GM12874 (cell line): ENCODE data around the gene TCF7L2.

ENCODE experiments used
- CTCF ChIP-seq: IDR thresholded peaks from 2 replicates; pipeline ENCODE4 v1.5.1; 2011; ENCODE audit warnings: low read depth, mild to moderate bottlenecking, control low read depth, low read length, moderate library complexity; ENCODE audit not compliant: insufficient read depth

Gene TCF7L2

DNA sequence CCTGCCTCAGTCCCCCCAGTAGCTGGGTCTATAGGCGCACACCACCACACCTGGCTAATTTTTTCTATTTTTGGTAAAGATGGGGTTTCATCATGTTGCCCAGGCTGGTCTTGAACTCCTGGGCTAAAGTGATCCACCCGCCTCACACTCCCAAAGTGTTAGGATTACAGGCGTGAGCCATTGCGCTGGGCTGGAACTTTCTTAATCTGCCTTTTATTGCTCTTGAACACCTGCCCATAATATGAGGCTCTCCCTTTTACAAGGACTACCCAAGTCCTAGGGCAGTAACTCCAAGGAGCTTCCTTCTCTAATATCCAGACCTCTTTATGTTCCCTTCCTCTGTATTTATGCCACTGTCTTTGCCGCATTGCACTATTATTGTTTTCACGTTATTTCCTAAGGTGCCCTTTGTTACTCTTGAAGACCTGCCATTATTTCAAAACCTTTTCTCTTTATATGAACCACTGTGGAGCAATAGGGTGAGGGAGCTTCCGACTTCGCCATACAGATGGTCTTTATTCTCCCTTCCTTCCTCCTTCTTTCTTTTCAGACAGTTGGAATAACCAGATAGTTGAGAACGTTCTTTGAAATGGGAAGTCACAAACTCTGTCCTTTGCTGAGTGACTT, 36.3 kb upstream of the TCF7L2 start:
- TF ChIP-seq CTCF, result no peak

GRCh38 chr10:112914288-112914952, 35.6 kb upstream of the TCF7L2 start:
- no peak for TF ChIP-seq CTCF

DNA sequence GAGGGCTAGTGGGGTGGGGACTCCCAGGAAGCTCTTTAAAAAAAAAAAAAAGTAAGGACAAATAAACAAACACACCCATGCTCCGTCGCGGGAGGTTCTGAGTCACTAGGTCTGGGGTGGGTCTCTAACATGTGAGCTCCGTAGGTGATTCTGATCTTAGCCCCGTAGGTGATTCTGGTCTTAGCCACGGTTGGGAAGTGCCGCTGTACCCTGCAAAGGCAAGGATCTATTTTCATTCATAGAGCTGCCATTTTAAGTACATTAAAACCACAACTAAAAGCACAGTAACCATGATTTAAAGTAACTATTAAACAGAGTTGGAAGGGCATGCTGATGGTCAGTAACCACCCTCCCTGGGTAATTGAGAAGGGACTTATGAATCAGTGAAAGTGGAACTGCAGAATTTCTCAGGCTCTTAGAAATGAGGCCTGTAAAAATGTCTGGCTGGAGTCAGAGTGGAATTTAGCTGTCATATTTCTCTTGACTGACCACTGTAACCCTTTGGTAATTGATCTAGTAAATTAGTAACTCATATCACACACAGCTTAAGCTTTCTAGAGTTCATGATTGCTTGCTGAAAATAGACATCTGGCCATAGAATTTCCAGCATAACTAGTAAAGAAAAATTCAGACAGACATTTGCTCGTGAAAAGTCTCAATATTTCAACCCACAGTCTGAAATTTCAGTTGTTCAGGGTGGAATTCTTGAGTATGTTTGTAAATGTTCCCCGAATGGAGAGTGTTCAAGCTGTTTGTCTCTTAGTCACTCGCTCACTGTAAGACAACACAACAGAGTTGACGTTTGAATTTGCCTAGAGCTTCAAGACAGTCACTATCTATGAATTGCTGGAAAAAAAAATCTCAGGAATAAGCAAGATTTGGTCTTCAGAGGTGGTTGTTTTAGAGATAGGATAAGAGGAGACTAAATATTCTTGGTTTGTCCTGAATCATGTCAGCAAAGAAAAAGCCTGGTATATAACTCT, 34.2 kb upstream of the TCF7L2 start:
- no peak for TF ChIP-seq CTCF

- no peak for TF ChIP-seq CTCF
Observed at GRCh38 chr10:112917681-112918080, 32.4 kb upstream of the TCF7L2 start.

- no peak for TF ChIP-seq CTCF
Observed at GRCh38 chr10:112918771-112919170, 31.3 kb upstream of the TCF7L2 start.

GRCh38 chr10:112919721-112920120, 30.3 kb upstream of the TCF7L2 start:
- no peak for TF ChIP-seq CTCF
